ENCODE results near the gene VAV2.

The VAV2 gene

DNA sequence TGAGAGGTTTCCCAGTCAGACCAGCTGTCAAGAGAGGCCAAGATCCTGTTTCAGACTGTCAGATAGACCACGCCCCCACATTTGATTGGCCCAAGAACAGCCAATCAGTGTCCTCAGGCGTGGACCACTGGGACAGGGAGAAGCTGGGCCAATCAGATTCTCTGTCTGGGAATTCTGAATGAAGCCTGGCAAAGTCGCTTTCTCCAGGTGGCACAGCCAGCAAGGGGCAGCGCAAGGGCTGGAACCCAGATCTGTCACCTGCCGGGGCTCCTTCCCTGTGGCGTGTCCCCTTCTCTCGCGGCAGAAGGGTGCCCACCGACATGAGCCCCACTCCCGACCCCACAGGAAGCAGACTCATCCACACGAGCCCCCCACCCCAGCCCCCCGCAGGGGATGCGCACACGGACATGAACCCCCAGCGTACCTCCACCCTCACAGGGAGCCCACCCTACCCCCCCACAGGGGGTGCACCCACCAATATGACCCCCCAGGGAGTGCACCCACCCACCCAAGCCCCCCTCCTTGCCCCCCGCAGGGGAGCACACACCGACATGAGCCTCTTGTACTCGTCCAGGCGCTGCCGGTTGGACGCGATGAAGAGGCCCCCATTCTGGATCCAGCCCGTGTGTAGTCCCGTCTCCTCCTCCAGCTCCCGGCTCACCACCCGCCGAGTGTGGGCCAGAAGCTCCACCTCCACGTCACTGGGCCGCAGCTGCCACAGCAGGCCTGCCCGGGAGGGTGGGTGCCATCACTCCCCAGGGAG lies 260.1 kb downstream of the VAV2 start:
- Histone ChIP-seq H3K9ac (ENCODE audit: low read depth, low read length) (no peak overlapping the region), H3K27me3 (ENCODE audit: control insufficient read depth, insufficient read depth, low read length) (no peaks in the 10 kb centered on the region), H3K4me1 (ENCODE audit: control insufficient read depth, insufficient read depth, low read length) (peaks cover 12% of the 10 kb centered on the region), H3K4me3 (ENCODE audit: low read depth, low read length) (no peak overlapping the region), H3K27ac (ENCODE audit: low read depth, low read length) (no peak overlapping the region), H3K36me3 (ENCODE audit: control insufficient read depth, insufficient read depth, low read length) (no peaks in the 10 kb centered on the region), H3K9me3 (ENCODE audit: control insufficient read depth, insufficient read depth, low read length) (no peaks in the 10 kb centered on the region)

GRCh38 chr9:133730994-133731715 lies 261.0 kb downstream of the VAV2 start:
- Histone ChIP-seq H3K9ac (ENCODE audit: low read depth, low read length) (no peak overlapping the region), H3K27ac (ENCODE audit: low read depth, low read length) (no peak overlapping the region)

DNA sequence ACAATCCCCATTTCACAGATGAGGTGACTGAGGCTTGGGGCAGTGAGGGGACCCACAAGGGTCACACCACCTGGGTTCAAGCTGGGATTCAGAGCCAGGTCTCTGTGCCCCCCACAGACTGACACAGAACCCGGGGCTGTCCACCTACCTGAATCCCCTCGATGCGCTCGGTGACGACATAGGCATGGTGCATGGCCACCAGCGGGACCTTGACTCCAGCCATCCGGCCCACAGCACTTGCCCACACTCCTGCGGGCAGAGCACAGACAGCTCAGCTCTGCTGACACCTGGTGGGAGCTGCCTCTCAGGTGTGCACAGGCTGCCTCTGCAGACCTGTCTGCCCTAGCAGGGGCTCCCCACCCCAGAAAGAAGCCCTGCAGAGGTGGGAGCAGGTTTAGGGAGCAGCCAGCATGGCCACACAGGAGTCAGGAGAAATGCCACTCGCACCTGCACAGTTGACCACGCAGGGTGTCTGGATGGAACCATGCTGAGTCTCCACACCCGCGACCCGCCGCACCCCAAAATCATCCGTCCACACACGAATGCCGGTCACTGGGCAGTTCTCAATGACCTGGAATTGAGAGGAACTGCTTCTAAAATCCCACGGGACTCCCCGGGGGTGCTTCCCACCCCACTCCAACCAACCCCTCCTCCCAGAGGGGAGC lies 262.4 kb downstream of the VAV2 start:
- Histone ChIP-seq H3K9me3 (ENCODE audit: control insufficient read depth, insufficient read depth, low read length) (no peaks in the 10 kb centered on the region), H3K27ac (ENCODE audit: low read depth, low read length) (no peak overlapping the region), H3K27me3 (ENCODE audit: control insufficient read depth, insufficient read depth, low read length) (no peaks in the 10 kb centered on the region), H3K36me3 (ENCODE audit: control insufficient read depth, insufficient read depth, low read length) (no peaks in the 10 kb centered on the region), H3K9ac (ENCODE audit: low read depth, low read length) (no peak overlapping the region), H3K4me1 (ENCODE audit: control insufficient read depth, insufficient read depth, low read length) (peaks cover 2% of the 10 kb centered on the region; the same call in 1 of the 2 replicates), H3K4me3 (ENCODE audit: low read depth, low read length) (no peak overlapping the region)

More at GRCh38 chr9:133730994-133731715, 261.0 kb downstream of the VAV2 start:
- H3K4me1 ChIP-seq (ENCODE audit: control insufficient read depth, insufficient read depth, low read length) = peaks cover 12% of the 10 kb centered on the region
- no peaks in the 10 kb centered on the region for H3K27me3 ChIP-seq (ENCODE audit: control insufficient read depth, insufficient read depth, low read length)
- H3K9me3 ChIP-seq (ENCODE audit: control insufficient read depth, insufficient read depth, low read length) = no peaks in the 10 kb centered on the region
- no peak overlapping the region for H3K4me3 ChIP-seq (ENCODE audit: low read depth, low read length)
- H3K36me3 ChIP-seq (ENCODE audit: control insufficient read depth, insufficient read depth, low read length) = no peaks in the 10 kb centered on the region

DNA sequence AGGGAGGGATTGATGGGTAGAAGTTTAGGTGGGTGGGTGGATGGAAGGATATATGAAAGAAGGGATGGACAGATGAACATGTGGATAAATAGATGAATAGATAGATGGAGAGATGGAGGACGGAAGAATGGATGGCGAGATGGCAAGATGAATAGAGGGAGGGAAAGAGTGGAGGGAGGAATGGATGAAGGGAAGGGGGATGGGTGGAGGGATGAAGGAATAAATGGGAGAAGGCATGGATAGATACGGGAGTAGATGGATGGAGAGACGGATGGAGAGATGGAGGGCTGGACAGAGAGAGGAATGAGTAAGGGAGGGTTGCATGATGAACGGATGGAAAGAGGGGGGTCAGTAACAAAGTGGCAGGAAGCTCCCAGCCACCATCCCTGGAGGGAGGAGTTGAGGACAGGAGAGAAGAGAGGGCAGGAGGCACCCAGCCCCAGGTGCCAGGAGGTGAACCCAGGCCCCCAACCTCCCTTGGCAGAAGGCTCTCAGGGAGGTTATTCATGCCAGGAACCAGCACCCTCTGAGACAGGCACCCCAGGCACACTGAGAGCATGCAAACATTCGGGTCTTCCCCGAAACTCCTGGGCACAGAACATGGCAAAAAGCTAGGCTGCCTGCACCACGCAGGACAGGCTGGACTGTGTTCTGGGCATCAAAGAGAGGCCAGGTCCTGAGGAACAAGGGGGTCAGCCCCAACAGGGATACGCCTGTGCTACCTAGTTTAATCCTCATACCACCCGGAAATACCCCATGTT lies 263.1 kb downstream of the VAV2 start:
- Histone ChIP-seq H3K4me3 (ENCODE audit: low read depth, low read length) (no peak overlapping the region), H3K27ac (ENCODE audit: low read depth, low read length) (no peak overlapping the region), H3K9ac (ENCODE audit: low read depth, low read length) (no peak overlapping the region), H3K36me3 (ENCODE audit: control insufficient read depth, insufficient read depth, low read length) (no peaks in the 10 kb centered on the region), H3K9me3 (ENCODE audit: control insufficient read depth, insufficient read depth, low read length) (no peaks in the 10 kb centered on the region), H3K4me1 (ENCODE audit: control insufficient read depth, insufficient read depth, low read length) (no peaks in the 10 kb centered on the region), H3K27me3 (ENCODE audit: control insufficient read depth, insufficient read depth, low read length) (no peaks in the 10 kb centered on the region)

DNA sequence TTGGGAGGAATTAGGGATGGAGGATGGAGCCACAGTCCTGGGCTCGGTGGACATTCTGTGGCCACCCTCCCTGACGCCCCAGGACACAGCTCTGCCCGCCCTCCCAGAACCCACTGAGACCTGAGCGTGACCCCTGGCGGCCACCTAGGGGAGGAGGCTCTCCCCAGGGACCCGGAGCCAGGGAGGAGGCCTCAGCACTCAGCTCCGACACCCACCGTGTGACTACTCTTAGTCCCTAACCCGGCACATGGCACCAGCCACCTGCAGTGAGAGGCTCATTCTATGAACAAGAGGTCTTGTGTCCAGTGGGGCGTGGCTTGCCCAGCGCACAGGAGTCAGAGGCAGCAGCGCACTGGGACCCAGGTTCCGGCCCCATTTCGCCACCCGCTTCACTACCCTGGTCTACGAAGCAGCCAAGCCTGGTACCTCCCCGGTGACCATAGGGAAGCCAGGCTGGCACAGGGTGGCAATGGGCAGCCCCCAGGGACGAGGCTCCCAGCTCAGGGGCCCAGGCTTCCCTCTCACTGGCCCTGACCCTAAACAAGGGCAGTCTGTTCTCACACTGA lies 264.2 kb downstream of the VAV2 start:
- Histone ChIP-seq H3K27ac (ENCODE audit: low read depth, low read length) (no peak overlapping the region), H3K36me3 (ENCODE audit: control insufficient read depth, insufficient read depth, low read length) (no peaks in the 10 kb centered on the region), H3K27me3 (ENCODE audit: control insufficient read depth, insufficient read depth, low read length) (no peaks in the 10 kb centered on the region), H3K9me3 (ENCODE audit: control insufficient read depth, insufficient read depth, low read length) (no peaks in the 10 kb centered on the region), H3K4me3 (ENCODE audit: low read depth, low read length) (no peak overlapping the region), H3K9ac (ENCODE audit: low read depth, low read length) (no peak overlapping the region), H3K4me1 (ENCODE audit: control insufficient read depth, insufficient read depth, low read length) (no peaks in the 10 kb centered on the region)

GRCh38 chr9:133727277-133727875 lies 264.7 kb downstream of the VAV2 start:
- no peak overlapping the region for H3K9ac ChIP-seq (ENCODE audit: low read depth, low read length)
- no peaks in the 10 kb centered on the region for H3K27me3 ChIP-seq (ENCODE audit: control insufficient read depth, insufficient read depth, low read length)
- no peak overlapping the region for H3K27ac ChIP-seq (ENCODE audit: low read depth, low read length)
- H3K9me3 ChIP-seq (ENCODE audit: control insufficient read depth, insufficient read depth, low read length) = no peaks in the 10 kb centered on the region
- H3K36me3 ChIP-seq (ENCODE audit: control insufficient read depth, insufficient read depth, low read length) = no peaks in the 10 kb centered on the region
- H3K4me3 ChIP-seq (ENCODE audit: low read depth, low read length) = no peak overlapping the region
- H3K4me1 ChIP-seq (ENCODE audit: control insufficient read depth, insufficient read depth, low read length) = no peaks in the 10 kb centered on the region

DNA sequence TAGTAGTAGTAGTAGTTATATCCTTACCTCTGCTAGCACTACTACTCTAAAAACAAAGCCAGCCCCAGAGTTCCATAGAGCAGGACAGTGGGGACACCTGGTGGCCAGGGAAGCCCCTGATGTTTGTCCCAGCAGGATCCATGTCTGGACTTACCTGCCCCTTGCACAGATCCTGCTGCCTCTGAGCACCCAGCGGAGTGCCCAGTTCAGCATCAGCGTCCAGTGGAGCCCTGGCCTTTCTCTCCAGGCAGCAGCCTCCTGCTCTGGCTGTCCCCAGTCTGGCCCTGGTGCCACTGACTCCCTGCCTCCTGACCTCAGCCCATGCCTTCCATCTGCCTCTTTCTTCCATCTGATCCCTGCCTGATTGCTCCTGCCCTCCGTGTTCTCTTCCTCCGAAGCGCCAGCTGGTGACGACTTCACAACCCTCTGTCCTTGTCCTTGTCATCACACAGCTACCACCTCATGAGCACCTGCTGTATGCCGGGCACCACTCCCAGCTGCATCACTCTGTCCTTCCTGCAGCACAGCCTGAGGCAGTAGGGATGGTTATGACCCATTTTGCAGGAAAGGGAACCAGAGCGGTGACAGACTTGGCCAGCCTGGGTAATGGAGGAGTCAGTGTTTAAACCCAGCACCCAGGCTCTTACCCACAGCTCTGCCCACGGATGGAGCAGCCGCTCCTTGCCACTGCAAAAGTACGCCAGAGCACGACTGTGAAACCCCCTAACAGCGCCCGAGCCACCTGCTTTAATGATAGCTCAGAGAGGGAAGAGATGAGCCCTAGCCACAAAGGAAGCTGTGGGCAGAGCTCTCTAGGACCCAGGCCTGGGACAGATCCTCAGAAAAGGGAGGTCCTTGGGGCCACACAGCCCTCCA lies 265.5 kb downstream of the VAV2 start:
- H3K9ac ChIP-seq (ENCODE audit: low read depth, low read length) = no peak overlapping the region
- H3K4me1 ChIP-seq (ENCODE audit: control insufficient read depth, insufficient read depth, low read length) = no peaks in the 10 kb centered on the region
- no peak overlapping the region for H3K27ac ChIP-seq (ENCODE audit: low read depth, low read length)
- no peaks in the 10 kb centered on the region for H3K27me3 ChIP-seq (ENCODE audit: control insufficient read depth, insufficient read depth, low read length)
- no peaks in the 10 kb centered on the region for H3K9me3 ChIP-seq (ENCODE audit: control insufficient read depth, insufficient read depth, low read length)
- no peaks in the 10 kb centered on the region for H3K36me3 ChIP-seq (ENCODE audit: control insufficient read depth, insufficient read depth, low read length)
- no peak overlapping the region for H3K4me3 ChIP-seq (ENCODE audit: low read depth, low read length)

- H3K4me1 ChIP-seq (ENCODE audit: control insufficient read depth, insufficient read depth, low read length) = no peaks in the 10 kb centered on the region
- no peaks in the 10 kb centered on the region for H3K9me3 ChIP-seq (ENCODE audit: control insufficient read depth, insufficient read depth, low read length)
These were observed 266.2 kb downstream of the VAV2 start for GRCh38 chr9:133725886-133726285.

GRCh38 chr9:133718563-133719315 lies 273.4 kb downstream of the VAV2 start:
- Histone ChIP-seq H3K9ac (ENCODE audit: low read depth, low read length) (no peak overlapping the region), H3K4me1 (ENCODE audit: control insufficient read depth, insufficient read depth, low read length) (peaks cover 6% of the 10 kb centered on the region; the same call in 1 of the 2 replicates), H3K4me3 (ENCODE audit: low read depth, low read length) (no peak overlapping the region), H3K36me3 (ENCODE audit: control insufficient read depth, insufficient read depth, low read length) (no peaks in the 10 kb centered on the region), H3K27ac (ENCODE audit: low read depth, low read length) (no peak overlapping the region), H3K9me3 (ENCODE audit: control insufficient read depth, insufficient read depth, low read length) (no peaks in the 10 kb centered on the region), H3K27me3 (ENCODE audit: control insufficient read depth, insufficient read depth, low read length) (no peaks in the 10 kb centered on the region)

More at GRCh38 chr9:133725886-133726285, 266.2 kb downstream of the VAV2 start:
- no peak overlapping the region for H3K27ac ChIP-seq (ENCODE audit: low read depth, low read length)
- no peaks in the 10 kb centered on the region for H3K36me3 ChIP-seq (ENCODE audit: control insufficient read depth, insufficient read depth, low read length)
- H3K9ac ChIP-seq (ENCODE audit: low read depth, low read length) = no peak overlapping the region
- no peaks in the 10 kb centered on the region for H3K27me3 ChIP-seq (ENCODE audit: control insufficient read depth, insufficient read depth, low read length)
- no peak overlapping the region for H3K4me3 ChIP-seq (ENCODE audit: low read depth, low read length)

All from HUES48 (cell line).